Stimulated activated CD8-positive, alpha-beta memory T cell treated with anti-CD3 and anti-CD28 coated beads, Interleukin-15, amount 100 ng/mL, for 1 hour (primary cell): Measurements from ENCODE around the gene PTPRK.

Experiments used
- DNase-seq: peaks from one replicate; pipeline ENCODE4 v3.0.0-alpha.2; 2020; ENCODE audit warnings: low read depth

PTPRK gene

GRCh38 chr6:127920804-127921203, 599.6 kb downstream of the PTPRK start:
- no peak for DNase-seq
